Stimulated activated CD4-positive, alpha-beta T cell treated with anti-CD3 and anti-CD28 coated beads, Interleukin-15, amount 100 ng/mL, for 24 hours (primary cell): Measurements from ENCODE around the gene MRPS27.

Experiments
- DNase-seq: peaks from one replicate; pipeline ENCODE4 v3.0.0-alpha.2; 2020

The MRPS27 gene

GRCh38 chr5:72225741-72226140 lies 94.3 kb downstream of the MRPS27 start:
- DNase-seq = no peak

- DNase-seq = no peak
These were observed 95.0 kb downstream of the MRPS27 start for GRCh38 chr5:72224946-72225463.

- no peak for DNase-seq
These were observed 96.7 kb downstream of the MRPS27 start for GRCh38 chr5:72223371-72223770.

GRCh38 chr5:72222521-72222920 lies 97.5 kb downstream of the MRPS27 start:
- no peak for DNase-seq

- no peak for DNase-seq
These were observed 98.5 kb downstream of the MRPS27 start for GRCh38 chr5:72221541-72221940.

GRCh38 chr5:72221099-72221498 lies 98.9 kb downstream of the MRPS27 start:
- DNase-seq = no peak

- no peak for DNase-seq
These were observed 103.3 kb downstream of the MRPS27 start for GRCh38 chr5:72216756-72217155.

- DNase-seq = no peak
These were observed 105.9 kb downstream of the MRPS27 start for GRCh38 chr5:72214168-72214567.

GRCh38 chr5:72213482-72213881 lies 106.6 kb downstream of the MRPS27 start:
- no peak for DNase-seq

GRCh38 chr5:72212171-72212570 lies 107.9 kb downstream of the MRPS27 start:
- DNase-seq = no peak

GRCh38 chr5:72210888-72211678 lies 109.0 kb downstream of the MRPS27 start:
- no peak for DNase-seq

GRCh38 chr5:72209147-72210115 lies 110.6 kb downstream of the MRPS27 start:
- DNase-seq = no peak

- no peak for DNase-seq
These were observed 111.6 kb downstream of the MRPS27 start for GRCh38 chr5:72208324-72208926.

GRCh38 chr5:72206994-72207393 lies 113.0 kb downstream of the MRPS27 start:
- peak; percentile 29 for DNase-seq

GRCh38 chr5:72206160-72206559 lies 113.9 kb downstream of the MRPS27 start:
- no peak for DNase-seq

- no peak for DNase-seq
These were observed 114.5 kb downstream of the MRPS27 start for GRCh38 chr5:72205431-72206009.

GRCh38 chr5:72204946-72205345 lies 115.1 kb downstream of the MRPS27 start:
- no peak for DNase-seq

GRCh38 chr5:72203251-72203845 lies 116.7 kb downstream of the MRPS27 start:
- no peak for DNase-seq

GRCh38 chr5:72202331-72202825 lies 117.7 kb downstream of the MRPS27 start:
- DNase-seq = no peak

- DNase-seq = no peak
These were observed 120.4 kb downstream of the MRPS27 start for GRCh38 chr5:72199681-72200080.

GRCh38 chr5:72197393-72197792 lies 122.6 kb downstream of the MRPS27 start:
- no peak for DNase-seq

GRCh38 chr5:72195581-72195980 lies 124.5 kb downstream of the MRPS27 start:
- no peak for DNase-seq
